22Rv1 (cell line): ENCODE data around the gene WIPI1.

Experiments
- ZFX ChIP-seq: fragments of 450-650 bp; IDR thresholded peaks from 2 replicates; pipeline ENCODE4 v1.6.1; 2017; ENCODE audit warnings: antibody characterized with exemption, borderline replicate concordance
- TF ChIP-seq, protein P1 (sequence below): fragments of 450-650 bp; IDR thresholded peaks from 2 replicates; pipeline ENCODE4 v1.5.1; 2017; ENCODE audit warnings: mild to moderate bottlenecking

DNA sequence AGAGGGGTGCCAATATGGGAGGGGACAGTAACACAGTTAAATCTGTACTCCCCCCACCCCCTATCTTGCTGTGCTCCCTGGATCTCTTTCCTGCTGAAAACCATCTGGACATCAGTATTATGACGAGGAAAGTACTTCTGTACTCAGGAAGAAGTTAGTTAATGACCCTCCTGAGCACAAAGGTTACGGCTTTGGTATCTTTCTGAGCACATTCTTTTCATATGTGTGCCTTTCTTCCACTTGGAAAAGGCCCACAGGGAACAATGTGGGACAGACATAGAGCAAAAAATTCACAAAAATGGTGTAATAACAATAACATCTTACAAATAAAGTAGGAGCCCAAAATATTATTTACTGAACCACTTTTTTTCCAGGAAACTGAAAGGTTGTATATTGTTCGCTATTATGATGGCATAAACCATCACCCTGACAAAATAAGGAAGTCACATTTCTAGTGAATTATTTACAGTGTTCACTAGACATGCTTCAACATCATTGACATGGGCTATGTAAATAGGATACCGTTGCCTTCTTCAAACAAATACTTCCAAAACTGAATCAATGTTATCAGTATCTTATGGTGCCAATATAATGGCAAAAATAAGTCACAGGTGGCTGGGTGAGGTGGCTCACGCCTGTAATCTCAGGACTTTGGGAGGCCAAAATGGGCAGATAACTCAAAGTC is 5.5 kb downstream of the WIPI1 start:
- TF ChIP-seq, protein P1, sequence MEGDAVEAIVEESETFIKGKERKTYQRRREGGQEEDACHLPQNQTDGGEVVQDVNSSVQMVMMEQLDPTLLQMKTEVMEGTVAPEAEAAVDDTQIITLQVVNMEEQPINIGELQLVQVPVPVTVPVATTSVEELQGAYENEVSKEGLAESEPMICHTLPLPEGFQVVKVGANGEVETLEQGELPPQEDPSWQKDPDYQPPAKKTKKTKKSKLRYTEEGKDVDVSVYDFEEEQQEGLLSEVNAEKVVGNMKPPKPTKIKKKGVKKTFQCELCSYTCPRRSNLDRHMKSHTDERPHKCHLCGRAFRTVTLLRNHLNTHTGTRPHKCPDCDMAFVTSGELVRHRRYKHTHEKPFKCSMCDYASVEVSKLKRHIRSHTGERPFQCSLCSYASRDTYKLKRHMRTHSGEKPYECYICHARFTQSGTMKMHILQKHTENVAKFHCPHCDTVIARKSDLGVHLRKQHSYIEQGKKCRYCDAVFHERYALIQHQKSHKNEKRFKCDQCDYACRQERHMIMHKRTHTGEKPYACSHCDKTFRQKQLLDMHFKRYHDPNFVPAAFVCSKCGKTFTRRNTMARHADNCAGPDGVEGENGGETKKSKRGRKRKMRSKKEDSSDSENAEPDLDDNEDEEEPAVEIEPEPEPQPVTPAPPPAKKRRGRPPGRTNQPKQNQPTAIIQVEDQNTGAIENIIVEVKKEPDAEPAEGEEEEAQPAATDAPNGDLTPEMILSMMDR = no peak
- no peak for TF ChIP-seq ZFX
